T-helper 2 cell treated with Interferon-gamma antibody and Interleukin-4, amounts not matched to agents 5 μg/mL and 100 μg/mL, for 36 hours (primary cell): ENCODE measurements around the gene HOXD12.

ENCODE experiments used
- DNase-seq: peaks from one replicate; pipeline ENCODE4 v3.0.0; 2021; ENCODE audit warnings: low spot score
- H3K27ac Mint-ChIP-seq: one replicate; pipeline ENCODE4 v1.8.0; 2021; ENCODE audit warnings: mild to moderate bottlenecking, mixed read lengths
- H3K27me3 Mint-ChIP-seq: one replicate; pipeline ENCODE4 v1.8.0; 2021; ENCODE audit warnings: low read depth, mixed read lengths
- H3K36me3 Mint-ChIP-seq: one replicate; pipeline ENCODE4 v1.8.0; 2021; ENCODE audit warnings: low read depth, mixed read lengths
- H3K4me1 Mint-ChIP-seq: one replicate; pipeline ENCODE4 v1.8.0; 2021; ENCODE audit warnings: low read depth, mixed read lengths
- H3K4me3 Mint-ChIP-seq: one replicate; pipeline ENCODE4 v1.8.0; 2022; ENCODE audit warnings: mild to moderate bottlenecking, moderate library complexity, mixed read lengths
- H3K9me3 Mint-ChIP-seq: one replicate; pipeline ENCODE4 v1.8.0; 2021; ENCODE audit warnings: mixed read lengths

The HOXD12 gene

GRCh38 chr2:176123411-176124109, 24.0 kb downstream of the HOXD12 start:
- DNase-seq = no peak
- H3K4me1 Mint-ChIP-seq = peaks cover 1% of the 10 kb centered on the region
- H3K9me3 Mint-ChIP-seq = no peaks in the 10 kb centered on the region
- peak overlapping the region; percentile 76 for H3K27ac Mint-ChIP-seq
- H3K36me3 Mint-ChIP-seq = no peaks in the 10 kb centered on the region
- H3K27me3 Mint-ChIP-seq = peaks cover 85% of the 10 kb centered on the region
- H3K4me3 Mint-ChIP-seq = peak overlapping the region; percentile 27

GRCh38 chr2:176124110-176124946, 24.7 kb downstream of the HOXD12 start:
- peak overlapping the region; percentile 76 for H3K27ac Mint-ChIP-seq
- peaks cover 85% of the 10 kb centered on the region for H3K27me3 Mint-ChIP-seq

GRCh38 chr2:176124947-176125771, 25.6 kb downstream of the HOXD12 start:
- DNase-seq = no peak
- Mint-ChIP-seq H3K4me3 (no peak overlapping the region), H3K9me3 (no peaks in the 10 kb centered on the region), H3K36me3 (no peaks in the 10 kb centered on the region), H3K27ac (peak overlapping the region; percentile 8), H3K27me3 (peaks cover 77% of the 10 kb centered on the region), H3K4me1 (no peaks in the 10 kb centered on the region)

More at GRCh38 chr2:176124110-176124946, 24.7 kb downstream of the HOXD12 start:
- Mint-ChIP-seq H3K4me3 (no peak overlapping the region), H3K36me3 (no peaks in the 10 kb centered on the region), H3K9me3 (no peaks in the 10 kb centered on the region), H3K4me1 (no peaks in the 10 kb centered on the region)
- no peak for DNase-seq

- no peak overlapping the region for H3K4me3 Mint-ChIP-seq
- H3K27ac Mint-ChIP-seq = no peak overlapping the region
- H3K36me3 Mint-ChIP-seq = no peaks in the 10 kb centered on the region
- no peaks in the 10 kb centered on the region for H3K9me3 Mint-ChIP-seq
- DNase-seq = no peak
- H3K27me3 Mint-ChIP-seq = peaks cover 73% of the 10 kb centered on the region
- no peaks in the 10 kb centered on the region for H3K4me1 Mint-ChIP-seq
Measured at GRCh38 chr2:176125772-176126054, 26.1 kb downstream of the HOXD12 start.

- H3K27ac Mint-ChIP-seq = peak overlapping the region; percentile 55
- H3K4me3 Mint-ChIP-seq = no peak overlapping the region
- no peaks in the 10 kb centered on the region for H3K36me3 Mint-ChIP-seq
- peaks cover 2% of the 10 kb centered on the region for H3K4me1 Mint-ChIP-seq
- no peak for DNase-seq
- H3K27me3 Mint-ChIP-seq = peaks cover 78% of the 10 kb centered on the region
- H3K9me3 Mint-ChIP-seq = no peaks in the 10 kb centered on the region
Measured at GRCh38 chr2:176126929-176127773, 27.6 kb downstream of the HOXD12 start.

GRCh38 chr2:176127774-176128072, 28.1 kb downstream of the HOXD12 start:
- H3K27me3 Mint-ChIP-seq = peaks cover 81% of the 10 kb centered on the region
- H3K9me3 Mint-ChIP-seq = no peaks in the 10 kb centered on the region
- no peak for DNase-seq
- H3K4me1 Mint-ChIP-seq = peaks cover 5% of the 10 kb centered on the region
- H3K4me3 Mint-ChIP-seq = no peak overlapping the region
- peaks cover 1% of the 10 kb centered on the region for H3K36me3 Mint-ChIP-seq
- peak overlapping the region; percentile 53 for H3K27ac Mint-ChIP-seq

GRCh38 chr2:176128172-176128981, 28.8 kb downstream of the HOXD12 start:
- no peak overlapping the region for H3K4me3 Mint-ChIP-seq
- peaks cover 1% of the 10 kb centered on the region for H3K36me3 Mint-ChIP-seq
- DNase-seq = no peak
- peaks cover 85% of the 10 kb centered on the region for H3K27me3 Mint-ChIP-seq
- peak overlapping the region; percentile 79 for H3K27ac Mint-ChIP-seq
- no peaks in the 10 kb centered on the region for H3K9me3 Mint-ChIP-seq
- peaks cover 5% of the 10 kb centered on the region for H3K4me1 Mint-ChIP-seq

GRCh38 chr2:176128982-176129796, 29.6 kb downstream of the HOXD12 start, which contains the start of gene HOXD8:
HOXD8 (plus strand) TSS chr2:176129705; CDS start chr2:176130367, 662 bp downstream.
- Mint-ChIP-seq H3K36me3 (peaks cover 1% of the 10 kb centered on the region), H3K27me3 (peaks cover 85% of the 10 kb centered on the region), H3K27ac (peak within 1 kb of the TSS; percentile 52), H3K4me1 (peaks cover 5% of the 10 kb centered on the region), H3K4me3 (peak within 1 kb of the TSS; percentile 49), H3K9me3 (no peaks in the 10 kb centered on the region)
- no peak for DNase-seq

- Mint-ChIP-seq H3K36me3 (peaks cover 1% of the 10 kb centered on the region), H3K9me3 (no peaks in the 10 kb centered on the region), H3K27ac (no peak overlapping the region), H3K4me3 (no peak overlapping the region), H3K4me1 (peaks cover 5% of the 10 kb centered on the region), H3K27me3 (peaks cover 85% of the 10 kb centered on the region)
- no peak for DNase-seq
Measured at GRCh38 chr2:176129813-176130146, 30.2 kb downstream of the HOXD12 start.

- peaks cover 1% of the 10 kb centered on the region for H3K36me3 Mint-ChIP-seq
- H3K9me3 Mint-ChIP-seq = no peaks in the 10 kb centered on the region
- peaks cover 85% of the 10 kb centered on the region for H3K27me3 Mint-ChIP-seq
- H3K4me1 Mint-ChIP-seq = peaks cover 5% of the 10 kb centered on the region
- no peak for DNase-seq
- H3K4me3 Mint-ChIP-seq = peak overlapping the region; percentile 43
- peak overlapping the region; percentile 80 for H3K27ac Mint-ChIP-seq
Measured at GRCh38 chr2:176130147-176130956, 30.8 kb downstream of the HOXD12 start.

GRCh38 chr2:176130957-176131847, 31.6 kb downstream of the HOXD12 start:
- peak overlapping the region; percentile 80 for H3K27ac Mint-ChIP-seq
- peaks cover 85% of the 10 kb centered on the region for H3K27me3 Mint-ChIP-seq
- H3K9me3 Mint-ChIP-seq = no peaks in the 10 kb centered on the region
- H3K36me3 Mint-ChIP-seq = peaks cover 1% of the 10 kb centered on the region
- peaks cover 9% of the 10 kb centered on the region for H3K4me1 Mint-ChIP-seq
- DNase-seq = no peak
- H3K4me3 Mint-ChIP-seq = peak overlapping the region; percentile 48
